Measurements from ENCODE around the gene CACNA2D4. TPM values are rescaled to one million over a fixed set of nuclear protein-coding genes. Genes with fewer than 3 reads are reported as not detected.

Gene CACNA2D4
- total and polyA plus RNA-seq, 4 donors: 0.82 to 2.8 (median 1.3) TPM

GRCh38 chr12:1920971-1921370 lies 2.5 kb upstream of the CACNA2D4 start:
- DNase-seq (ENCODE audit: low spot score): peak; percentile 33
- Histone ChIP-seq H3K27me3 (ENCODE audit: control insufficient read depth in 4 of 4, insufficient read depth in 4 of 4, low read length in 3 of 4) (no peaks in the 10 kb centered on the region), H3K4me3 (ENCODE audit: low read depth in 1 of 3, low read length in 3 of 3) (no peak overlapping the region), H3K4me1 (ENCODE audit: control insufficient read depth in 4 of 4, insufficient read depth in 4 of 4, low read length in 3 of 4) (peaks cover 0 to 3% (median 1%) of the 10 kb centered on the region in 4 donors), H3K36me3 (ENCODE audit: control insufficient read depth in 4 of 4, insufficient read depth in 3 of 4, low read depth in 1 of 4, low read length in 3 of 4) (no peaks in the 10 kb centered on the region), H3K9me3 (ENCODE audit: control insufficient read depth in 4 of 4, low read length in 3 of 4) (no peaks in the 10 kb centered on the region), H3K27ac (ENCODE audit: low read depth in 1 of 2, low read length in 2 of 2) (no peak overlapping the region), H3K9ac (ENCODE audit: low read depth in 1 of 2, low read length in 2 of 2) (no peak overlapping the region)
- TF ChIP-seq TAF1 (conservative IDR thresholded peaks at IDR 0.05) (no peak), HNF4A (conservative IDR thresholded peaks at IDR 0.05) (no peak), ZBTB33 (IDR thresholded peaks at IDR 0.05) (no peak), HNF4G (IDR thresholded peaks at IDR 0.05) (no peak), EGR1 (IDR thresholded peaks at IDR 0.05; ENCODE audit: low read depth in 2 of 2) (no peak), MAX (IDR thresholded peaks at IDR 0.05) (no peak), RXRA (IDR thresholded peaks at IDR 0.05) (no peak), REST (IDR thresholded peaks at IDR 0.05) (no peak), SP1 (IDR thresholded peaks at IDR 0.05) (no peak), FOXA1 (IDR thresholded peaks at IDR 0.05) (no peak), RAD21 (IDR thresholded peaks at IDR 0.05) (no peak), GABPA (IDR thresholded peaks at IDR 0.05 in 1 of 2, conservative IDR thresholded peaks at IDR 0.05 in 1 of 2) (no peak), YY1 (IDR thresholded peaks at IDR 0.05) (no peak), JUND (IDR thresholded peaks at IDR 0.05) (no peak), NR2F2 (IDR thresholded peaks at IDR 0.05) (no peak)
- WGBS: 76% methylated on average over 17 of the region's 17 CpGs

- H3K27ac ChIP-seq (ENCODE audit: low read depth in 1 of 2, low read length in 2 of 2): no peak overlapping the region
- H3K9me3 ChIP-seq (ENCODE audit: control insufficient read depth in 4 of 4, low read length in 3 of 4): no peaks in the 10 kb centered on the region
- H3K4me3 ChIP-seq (ENCODE audit: low read depth in 1 of 3, low read length in 3 of 3): no peak overlapping the region
- peak; percentile 27 for DNase-seq (ENCODE audit: low spot score)
- WGBS: 96% methylated on average over 13 of the region's 13 CpGs
- no peak overlapping the region for H3K9ac ChIP-seq (ENCODE audit: low read depth in 1 of 2, low read length in 2 of 2)
- no peaks in the 10 kb centered on the region for H3K27me3 ChIP-seq (ENCODE audit: control insufficient read depth in 4 of 4, insufficient read depth in 4 of 4, low read length in 3 of 4)
- H3K36me3 ChIP-seq (ENCODE audit: control insufficient read depth in 4 of 4, insufficient read depth in 3 of 4, low read depth in 1 of 4, low read length in 3 of 4): no peaks in the 10 kb centered on the region
- peaks cover 0 to 3% (median 1%) of the 10 kb centered on the region in 4 donors for H3K4me1 ChIP-seq (ENCODE audit: control insufficient read depth in 4 of 4, insufficient read depth in 4 of 4, low read length in 3 of 4)
- TF ChIP-seq YY1 (IDR thresholded peaks at IDR 0.05) (no peak), HNF4A (conservative IDR thresholded peaks at IDR 0.05) (no peak), HNF4G (IDR thresholded peaks at IDR 0.05) (no peak), CTCF (IDR thresholded peaks at IDR 0.05; ENCODE audit: low read depth, low read length, missing input control) (no peak), TAF1 (conservative IDR thresholded peaks at IDR 0.05) (no peak), GABPA (IDR thresholded peaks at IDR 0.05 in 1 of 2, conservative IDR thresholded peaks at IDR 0.05 in 1 of 2) (no peak), SP1 (IDR thresholded peaks at IDR 0.05) (no peak), NR2F2 (IDR thresholded peaks at IDR 0.05) (no peak), EGR1 (IDR thresholded peaks at IDR 0.05; ENCODE audit: low read depth in 2 of 2) (no peak), REST (IDR thresholded peaks at IDR 0.05) (no peak), RAD21 (IDR thresholded peaks at IDR 0.05) (no peak), ATF3 (IDR thresholded peaks at IDR 0.05) (no peak), RXRA (IDR thresholded peaks at IDR 0.05) (no peak), MAX (IDR thresholded peaks at IDR 0.05) (no peak), FOXA1 (IDR thresholded peaks at IDR 0.05) (no peak), FOXA2 (IDR thresholded peaks at IDR 0.05) (no peak)
These were observed 2.0 kb upstream of the CACNA2D4 start for GRCh38 chr12:1920436-1920835.
